ENCODE data around the gene GPR39. TPM values are rescaled to one million over a fixed set of nuclear protein-coding genes. Genes with fewer than 3 reads are reported as not detected.

Gene GPR39
- total RNA-seq, 2 donors from 2014 or later = 12.3 to 14.6 TPM

- intact Hi-C loops (cut with DNase I) = no loop called here
- H3K4me1 ChIP-seq = no peaks in the 10 kb centered on the region
- H3K27ac ChIP-seq = no peak overlapping the region
- H3K4me3 ChIP-seq = no peak overlapping the region
- no peaks in the 10 kb centered on the region for H3K27me3 ChIP-seq
- no peaks in the 10 kb centered on the region for H3K36me3 ChIP-seq
- no peaks in the 10 kb centered on the region for H3K9me3 ChIP-seq
- H3K9ac ChIP-seq (ENCODE audit: low read depth in 2 of 2, low read length in 2 of 2) = no peak overlapping the region
- no peak for TF ChIP-seq CTCF (IDR thresholded peaks at IDR 0.05)
- no peak for DNase-seq
Observed at GRCh38 chr2:132589111-132589830, 172.7 kb downstream of the GPR39 start.

GRCh38 chr2:132589966-132590365, 173.4 kb downstream of the GPR39 start:
- Histone ChIP-seq H3K4me3 (no peak overlapping the region), H3K9ac (ENCODE audit: low read depth in 2 of 2, low read length in 2 of 2) (no peak overlapping the region)

GRCh38 chr2:132593171-132593570, 176.6 kb downstream of the GPR39 start:
- intact Hi-C loops (cut with DNase I) = no loop called here
- DNase-seq = no peak
- no peak for TF ChIP-seq CTCF (IDR thresholded peaks at IDR 0.05)

More at GRCh38 chr2:132589966-132590365, 173.4 kb downstream of the GPR39 start:
- Histone ChIP-seq H3K4me1 (no peaks in the 10 kb centered on the region), H3K36me3 (no peaks in the 10 kb centered on the region), H3K27ac (no peak overlapping the region), H3K27me3 (no peaks in the 10 kb centered on the region), H3K9me3 (no peaks in the 10 kb centered on the region)
- TF ChIP-seq CTCF (IDR thresholded peaks at IDR 0.05) = no peak
- intact Hi-C loops (cut with DNase I) = no loop called here
- DNase-seq = no peak

GRCh38 chr2:132595186-132595585, 178.6 kb downstream of the GPR39 start:
- no peak for DNase-seq
- Histone ChIP-seq H3K4me1 (no peaks in the 10 kb centered on the region), H3K27me3 (no peaks in the 10 kb centered on the region), H3K27ac (no peak overlapping the region), H3K9ac (ENCODE audit: low read depth in 2 of 2, low read length in 2 of 2) (no peak overlapping the region), H3K36me3 (no peaks in the 10 kb centered on the region), H3K4me3 (no peak overlapping the region), H3K9me3 (no peaks in the 10 kb centered on the region)
- intact Hi-C loops (cut with DNase I) = no loop called here
- no peak for TF ChIP-seq CTCF (IDR thresholded peaks at IDR 0.05)

More at GRCh38 chr2:132593171-132593570, 176.6 kb downstream of the GPR39 start:
- Histone ChIP-seq H3K4me3 (no peak overlapping the region), H3K4me1 (no peaks in the 10 kb centered on the region), H3K27me3 (no peaks in the 10 kb centered on the region), H3K36me3 (no peaks in the 10 kb centered on the region), H3K27ac (no peak overlapping the region), H3K9ac (ENCODE audit: low read depth in 2 of 2, low read length in 2 of 2) (no peak overlapping the region), H3K9me3 (no peaks in the 10 kb centered on the region)

- no peak for TF ChIP-seq CTCF (IDR thresholded peaks at IDR 0.05)
- Histone ChIP-seq H3K27ac (no peak overlapping the region), H3K9ac (ENCODE audit: low read depth in 2 of 2, low read length in 2 of 2) (no peak overlapping the region), H3K4me3 (no peak overlapping the region), H3K4me1 (no peaks in the 10 kb centered on the region), H3K27me3 (no peaks in the 10 kb centered on the region), H3K36me3 (no peaks in the 10 kb centered on the region), H3K9me3 (no peaks in the 10 kb centered on the region)
- intact Hi-C loops (cut with DNase I) = no loop called here
- DNase-seq = no peak
Observed at GRCh38 chr2:132595693-132596092, 179.1 kb downstream of the GPR39 start.

Data from colonic mucosa (tissue), 4 donors.